ENCODE data around the gene RALGAPB. TPM values are rescaled to one million over a fixed set of nuclear protein-coding genes. Genes with fewer than 3 reads are reported as not detected.

The RALGAPB gene
- total RNA-seq, 1 experiment from 2014 or later: 36.7 TPM

- Mint-ChIP-seq H3K4me1 (peaks cover 4% of the 10 kb centered on the region), H3K27me3 (ENCODE audit: low read depth) (no peaks in the 10 kb centered on the region; the same call in 1 of the 2 replicates), H3K27ac (no peak overlapping the region), H3K4me3 (no peak overlapping the region), H3K36me3 (no peaks in the 10 kb centered on the region; the same call in 1 of the 2 replicates), H3K9me3 (no peaks in the 10 kb centered on the region)
- POLR2A ChIA-PET: no interaction called here
- CTCF ChIA-PET: no interaction called here
- DNase-seq (ENCODE audit: low spot score) (no peak), ATAC-seq (no peak)
- TF ChIP-seq E2F5 (CRISPR knock-in tag; IDR thresholded peaks at IDR 0.05) (no peak), ATF2 (CRISPR knock-in tag; IDR thresholded peaks at IDR 0.05; ENCODE audit: borderline replicate concordance, low read depth) (no peak), ZNF423 (CRISPR knock-in tag; IDR thresholded peaks at IDR 0.05) (no peak), ETV6 (CRISPR knock-in tag; IDR thresholded peaks at IDR 0.05) (no peak), MAX (CRISPR knock-in tag; IDR thresholded peaks at IDR 0.05) (no peak), FOXP1 (CRISPR knock-in tag; IDR thresholded peaks at IDR 0.05; ENCODE audit: borderline replicate concordance) (no peak), TP53 (CRISPR knock-in tag; IDR thresholded peaks at IDR 0.05) (no peak), HMGA2 (CRISPR knock-in tag; IDR thresholded peaks at IDR 0.05) (no peak), ZBTB43 (CRISPR knock-in tag; IDR thresholded peaks at IDR 0.05) (no peak), ATF3 (CRISPR knock-in tag; conservative IDR thresholded peaks at IDR 0.05) (no peak), ATF1 (CRISPR knock-in tag; IDR thresholded peaks at IDR 0.05) (no peak), ZNF219 (CRISPR knock-in tag; IDR thresholded peaks at IDR 0.05; ENCODE audit: borderline replicate concordance) (no peak), CREB1 (CRISPR knock-in tag; IDR thresholded peaks at IDR 0.05) (no peak), MYBL2 (CRISPR knock-in tag; IDR thresholded peaks at IDR 0.05) (no peak), GABPB1 (CRISPR knock-in tag; IDR thresholded peaks at IDR 0.05) (no peak), ZNF396 (CRISPR knock-in tag; IDR thresholded peaks at IDR 0.05; ENCODE audit: borderline replicate concordance) (no peak), SOX15 (CRISPR knock-in tag; IDR thresholded peaks at IDR 0.05) (no peak), RORB (CRISPR knock-in tag; IDR thresholded peaks at IDR 0.05) (no peak)
- TF ChIP-seq, protein P1, sequence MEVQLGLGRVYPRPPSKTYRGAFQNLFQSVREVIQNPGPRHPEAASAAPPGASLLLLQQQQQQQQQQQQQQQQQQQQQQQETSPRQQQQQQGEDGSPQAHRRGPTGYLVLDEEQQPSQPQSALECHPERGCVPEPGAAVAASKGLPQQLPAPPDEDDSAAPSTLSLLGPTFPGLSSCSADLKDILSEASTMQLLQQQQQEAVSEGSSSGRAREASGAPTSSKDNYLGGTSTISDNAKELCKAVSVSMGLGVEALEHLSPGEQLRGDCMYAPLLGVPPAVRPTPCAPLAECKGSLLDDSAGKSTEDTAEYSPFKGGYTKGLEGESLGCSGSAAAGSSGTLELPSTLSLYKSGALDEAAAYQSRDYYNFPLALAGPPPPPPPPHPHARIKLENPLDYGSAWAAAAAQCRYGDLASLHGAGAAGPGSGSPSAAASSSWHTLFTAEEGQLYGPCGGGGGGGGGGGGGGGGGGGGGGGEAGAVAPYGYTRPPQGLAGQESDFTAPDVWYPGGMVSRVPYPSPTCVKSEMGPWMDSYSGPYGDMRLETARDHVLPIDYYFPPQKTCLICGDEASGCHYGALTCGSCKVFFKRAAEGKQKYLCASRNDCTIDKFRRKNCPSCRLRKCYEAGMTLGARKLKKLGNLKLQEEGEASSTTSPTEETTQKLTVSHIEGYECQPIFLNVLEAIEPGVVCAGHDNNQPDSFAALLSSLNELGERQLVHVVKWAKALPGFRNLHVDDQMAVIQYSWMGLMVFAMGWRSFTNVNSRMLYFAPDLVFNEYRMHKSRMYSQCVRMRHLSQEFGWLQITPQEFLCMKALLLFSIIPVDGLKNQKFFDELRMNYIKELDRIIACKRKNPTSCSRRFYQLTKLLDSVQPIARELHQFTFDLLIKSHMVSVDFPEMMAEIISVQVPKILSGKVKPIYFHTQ (CRISPR knock-in tag; IDR thresholded peaks at IDR 0.05): no peak
- TF ChIP-seq, protein P2, sequence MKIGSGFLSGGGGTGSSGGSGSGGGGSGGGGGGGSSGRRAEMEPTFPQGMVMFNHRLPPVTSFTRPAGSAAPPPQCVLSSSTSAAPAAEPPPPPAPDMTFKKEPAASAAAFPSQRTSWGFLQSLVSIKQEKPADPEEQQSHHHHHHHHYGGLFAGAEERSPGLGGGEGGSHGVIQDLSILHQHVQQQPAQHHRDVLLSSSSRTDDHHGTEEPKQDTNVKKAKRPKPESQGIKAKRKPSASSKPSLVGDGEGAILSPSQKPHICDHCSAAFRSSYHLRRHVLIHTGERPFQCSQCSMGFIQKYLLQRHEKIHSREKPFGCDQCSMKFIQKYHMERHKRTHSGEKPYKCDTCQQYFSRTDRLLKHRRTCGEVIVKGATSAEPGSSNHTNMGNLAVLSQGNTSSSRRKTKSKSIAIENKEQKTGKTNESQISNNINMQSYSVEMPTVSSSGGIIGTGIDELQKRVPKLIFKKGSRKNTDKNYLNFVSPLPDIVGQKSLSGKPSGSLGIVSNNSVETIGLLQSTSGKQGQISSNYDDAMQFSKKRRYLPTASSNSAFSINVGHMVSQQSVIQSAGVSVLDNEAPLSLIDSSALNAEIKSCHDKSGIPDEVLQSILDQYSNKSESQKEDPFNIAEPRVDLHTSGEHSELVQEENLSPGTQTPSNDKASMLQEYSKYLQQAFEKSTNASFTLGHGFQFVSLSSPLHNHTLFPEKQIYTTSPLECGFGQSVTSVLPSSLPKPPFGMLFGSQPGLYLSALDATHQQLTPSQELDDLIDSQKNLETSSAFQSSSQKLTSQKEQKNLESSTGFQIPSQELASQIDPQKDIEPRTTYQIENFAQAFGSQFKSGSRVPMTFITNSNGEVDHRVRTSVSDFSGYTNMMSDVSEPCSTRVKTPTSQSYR (CRISPR knock-in tag; IDR thresholded peaks at IDR 0.05): no peak
These were observed 5.7 kb upstream of the RALGAPB start for GRCh38 chr20:38466983-38467382.
